Right lobe of liver (tissue), 6 donors: ENCODE measurements around the gene HSPB3. TPM values are rescaled to one million over a fixed set of nuclear protein-coding genes. Genes with fewer than 3 reads are reported as not detected.

Source experiments
- ATAC-seq, 4 donors: fragments of 200-7000 bp; cut with Tn5 transposase; one replicate each; pipeline ENCODE4 v1.9.1; 2020; ENCODE audit warnings: mild to moderate bottlenecking in 4 of 4, moderate library complexity in 4 of 4
- DNase-seq, 3 donors: peaks; one replicate each; pipeline ENCODE4 v3.0.0-alpha.2; 2020
- H3K27ac ChIP-seq, 3 donors: fragments of 200-600 bp; one replicate each; pipeline ENCODE4 v1.8.0; 2022
- H3K27me3 ChIP-seq, 2 donors: fragments of 200-600 bp; one replicate each; pipeline ENCODE4 v1.8.0; 2022
- H3K36me3 ChIP-seq, 4 donors: fragments of 200-600 bp; sonication (generic) in 1 of 4; one replicate each; pipeline versions ENCODE4 v1.5.1 to v1.8.0; 2017 to 2022; ENCODE audit warnings: control low read depth in 1 of 4
- H3K4me1 ChIP-seq, 4 donors: fragments of 200-600 bp; sonication (generic) in 1 of 4; one replicate each; pipeline versions ENCODE4 v1.5.1 to v1.8.0; 2017 to 2022; ENCODE audit warnings: control low read depth in 1 of 4
- H3K4me3 ChIP-seq, 3 donors: fragments of 200-600 bp; one replicate each; pipeline ENCODE4 v1.8.0; 2022
- H3K9me3 ChIP-seq, 4 donors: fragments of 200-600 bp; sonication (generic) in 1 of 4; one replicate each; pipeline versions ENCODE4 v1.5.1 to v1.8.0; 2017 to 2022; ENCODE audit warnings: control low read depth in 1 of 4
- POLR2A ChIP-seq: fragments of 450-650 bp; IDR thresholded peaks from one replicate; pipeline ENCODE4 v1.6.1; 2017; ENCODE audit warnings: antibody characterized with exemption, mild to moderate bottlenecking
- WGBS: methylation state at CpG from one replicate; pipeline ENCODE4 v1.1.6; 2018; ENCODE audit warnings: low coverage, low lambda C conversion rate; ENCODE audit not compliant: insufficient coverage; ENCODE audit errors: missing lambda C conversion rate; 5-methylcytosine and 5-hydroxymethylcytosine counted together
- intact Hi-C, 2 donors: fragments of 100-400 bp; cut with DNase I; formaldehyde crosslinking; loops; one replicate each; pipeline versions ENCODE4 v1.11.2 to v1.14.1; 2022
- long read RNA-seq: library from polyadenylated mRNA; unstranded; transcript quantifications from one replicate; pipeline ENCODE4 v2.0.0, GENCODE V29; 2019
- total RNA-seq, 6 experiments: library from RNA; depleted of rRNA in 2 of 6; stranded (reverse); fragments of >200 nt in 2 of 6; fragmentation: NEBNext Ultra II Directional in 3 of 6; extraction: Animal tissue kit (Norgen Biotek cat#: 25700) in 3 of 6; gene quantifications; one replicate each; pipeline versions ENCODE4 v1.1.0 to v1.2.4, GENCODE V29; 2016 to 2023
- TF ChIP-seq, protein P1 (sequence below), 4 donors: fragments of 200-600 bp in 3 of 4; fragments of 450-650 bp in 1 of 4; IDR thresholded peaks; one replicate each; pipeline versions ENCODE4 v1.5.1 to v1.8.0; 2016 to 2022; ENCODE audit warnings: antibody characterized with exemption in 4 of 4, mild to moderate bottlenecking in 2 of 4
- donor health status: DM: no; HTN: yes; CAD: no.
- donor health status: DM: no; HTN: no; CAD: no.
- donor health status: DM: no; HTN: no; CAD: no.
- donor health status: DM: no; HTN: yes; CAD: no.
- donor health status: DM: no; HTN: yes; CAD: no.

Gene HSPB3, protein sequence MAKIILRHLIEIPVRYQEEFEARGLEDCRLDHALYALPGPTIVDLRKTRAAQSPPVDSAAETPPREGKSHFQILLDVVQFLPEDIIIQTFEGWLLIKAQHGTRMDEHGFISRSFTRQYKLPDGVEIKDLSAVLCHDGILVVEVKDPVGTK
- total RNA-seq, result under 1 TPM in 1 of 6 experiments, not detected in 5; 0.43 TPM
- long read RNA-seq, result 0 reads

DNA sequence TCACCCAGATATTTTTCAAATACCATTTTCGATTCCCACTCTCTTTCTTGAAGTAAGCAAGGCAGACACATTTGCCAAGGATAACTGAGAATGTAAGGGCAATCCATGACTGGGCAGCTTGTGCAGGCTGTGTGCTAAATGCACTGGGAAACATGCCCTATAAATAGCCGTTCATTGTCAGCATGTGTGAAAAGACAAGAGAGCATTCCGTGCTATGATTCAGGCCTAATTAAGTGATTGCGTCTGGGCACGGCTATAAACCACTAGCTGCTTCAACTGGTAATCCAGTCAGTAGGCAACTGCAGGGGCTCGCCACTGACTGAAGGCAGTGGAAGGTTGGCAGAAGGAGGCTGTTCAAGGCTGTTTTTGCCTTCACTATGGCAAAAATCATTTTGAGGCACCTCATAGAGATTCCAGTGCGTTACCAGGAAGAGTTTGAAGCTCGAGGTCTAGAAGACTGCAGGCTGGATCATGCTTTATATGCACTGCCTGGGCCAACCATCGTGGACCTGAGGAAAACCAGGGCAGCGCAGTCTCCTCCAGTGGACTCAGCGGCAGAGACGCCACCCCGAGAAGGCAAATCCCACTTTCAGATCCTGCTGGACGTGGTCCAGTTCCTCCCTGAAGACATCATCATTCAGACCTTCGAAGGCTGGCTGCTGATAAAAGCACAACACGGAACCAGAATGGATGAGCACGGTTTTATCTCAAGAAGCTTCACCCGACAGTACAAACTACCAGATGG lies at the start of gene HSPB3:
Gene HSPB3 (plus strand): TSS at position 287 of the 745 bp plus-strand sequence. CDS start 91 bp downstream, at position 378.
- intact Hi-C loops, result no loop called here
- TF ChIP-seq, protein P1, sequence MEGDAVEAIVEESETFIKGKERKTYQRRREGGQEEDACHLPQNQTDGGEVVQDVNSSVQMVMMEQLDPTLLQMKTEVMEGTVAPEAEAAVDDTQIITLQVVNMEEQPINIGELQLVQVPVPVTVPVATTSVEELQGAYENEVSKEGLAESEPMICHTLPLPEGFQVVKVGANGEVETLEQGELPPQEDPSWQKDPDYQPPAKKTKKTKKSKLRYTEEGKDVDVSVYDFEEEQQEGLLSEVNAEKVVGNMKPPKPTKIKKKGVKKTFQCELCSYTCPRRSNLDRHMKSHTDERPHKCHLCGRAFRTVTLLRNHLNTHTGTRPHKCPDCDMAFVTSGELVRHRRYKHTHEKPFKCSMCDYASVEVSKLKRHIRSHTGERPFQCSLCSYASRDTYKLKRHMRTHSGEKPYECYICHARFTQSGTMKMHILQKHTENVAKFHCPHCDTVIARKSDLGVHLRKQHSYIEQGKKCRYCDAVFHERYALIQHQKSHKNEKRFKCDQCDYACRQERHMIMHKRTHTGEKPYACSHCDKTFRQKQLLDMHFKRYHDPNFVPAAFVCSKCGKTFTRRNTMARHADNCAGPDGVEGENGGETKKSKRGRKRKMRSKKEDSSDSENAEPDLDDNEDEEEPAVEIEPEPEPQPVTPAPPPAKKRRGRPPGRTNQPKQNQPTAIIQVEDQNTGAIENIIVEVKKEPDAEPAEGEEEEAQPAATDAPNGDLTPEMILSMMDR (IDR thresholded peaks at IDR 0.05), result no peak
- no peak for TF ChIP-seq POLR2A
- ATAC-seq, result no peak
- DNase-seq, result no peak
- Histone ChIP-seq H3K27me3 (no peaks in the 10 kb centered on the region), H3K4me3 (no peak within 1 kb of the TSS), H3K36me3 (no peaks in the 10 kb centered on the region), H3K27ac (no peak within 1 kb of the TSS), H3K4me1 (no peaks in the 10 kb centered on the region), H3K9me3 (no peaks in the 10 kb centered on the region)
- 68% methylated on average over 11 of the region's 18 CpGs for WGBS

DNA sequence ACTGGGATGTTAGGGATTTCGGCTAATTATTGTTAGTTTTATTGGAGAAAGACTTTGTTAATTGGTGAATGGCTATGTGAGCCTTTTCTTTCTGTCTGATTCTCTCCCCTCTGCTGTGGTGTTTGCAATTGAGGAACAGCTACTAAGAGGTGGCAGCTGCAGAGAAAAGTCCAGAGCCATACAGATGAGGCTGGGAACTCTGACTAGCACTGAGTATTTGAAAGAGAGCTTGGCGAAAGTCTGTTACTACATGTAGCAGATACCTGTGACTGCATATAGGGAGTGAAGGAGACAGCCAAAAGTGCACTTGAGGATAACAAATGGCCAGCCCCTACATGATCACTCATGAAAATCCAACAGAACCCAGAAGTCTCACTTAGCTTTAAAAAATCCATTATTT lies 44.3 kb upstream of the HSPB3 start:
- Histone ChIP-seq H3K27me3 (no peaks in the 10 kb centered on the region), H3K9me3 (no peaks in the 10 kb centered on the region), H3K27ac (no peak overlapping the region), H3K36me3 (no peaks in the 10 kb centered on the region), H3K4me1 (no peaks in the 10 kb centered on the region), H3K4me3 (no peak overlapping the region)
- TF ChIP-seq POLR2A, result no peak
- TF ChIP-seq, protein P1 (IDR thresholded peaks at IDR 0.05), result no peak
- intact Hi-C loops, result loop anchor here (10.0 kb wide), 1 partner anchor 156 kb away; no protein-coding TSS in a partner anchor
- DNase-seq (no peak), ATAC-seq (no peak)
- WGBS, result 90% methylated on average over 2 of the region's 2 CpGs

DNA sequence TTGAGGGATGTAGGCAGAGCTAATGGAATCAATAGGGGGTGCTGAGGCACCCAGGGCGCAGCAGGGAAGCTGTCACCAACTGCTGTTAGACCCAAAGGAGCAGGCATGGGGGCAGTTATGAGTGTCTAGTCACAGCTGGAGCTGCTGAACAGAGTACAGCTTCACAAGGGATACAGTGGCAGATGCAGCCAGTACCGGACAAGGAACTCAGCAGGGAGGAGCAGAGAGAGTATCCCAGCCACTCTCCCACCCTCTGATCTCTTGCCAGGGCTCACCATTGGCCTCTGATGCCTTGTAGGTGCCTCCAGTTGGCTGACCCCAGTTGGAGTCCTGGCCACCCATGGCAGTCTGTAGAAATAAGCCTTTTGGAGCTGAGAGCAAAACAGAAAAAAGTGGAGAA lies 42.6 kb upstream of the HSPB3 start:
- no peaks in the 10 kb centered on the region for H3K27me3 ChIP-seq
- intact Hi-C loops, result loop anchor here (10.0 kb wide), 1 partner anchor 158 kb away; no protein-coding TSS in a partner anchor
- H3K9me3 ChIP-seq, result no peaks in the 10 kb centered on the region
- H3K36me3 ChIP-seq, result no peaks in the 10 kb centered on the region
- no peaks in the 10 kb centered on the region for H3K4me1 ChIP-seq
- whole genome bisulfite sequencing, result no CpG with 5 or more reads among the region's 2 CpGs
- H3K27ac ChIP-seq, result no peak overlapping the region
- DNase-seq (no peak), ATAC-seq (no peak)
- TF ChIP-seq POLR2A, result no peak
- TF ChIP-seq, protein P1 (IDR thresholded peaks at IDR 0.05), result no peak
- no peak overlapping the region for H3K4me3 ChIP-seq

DNA sequence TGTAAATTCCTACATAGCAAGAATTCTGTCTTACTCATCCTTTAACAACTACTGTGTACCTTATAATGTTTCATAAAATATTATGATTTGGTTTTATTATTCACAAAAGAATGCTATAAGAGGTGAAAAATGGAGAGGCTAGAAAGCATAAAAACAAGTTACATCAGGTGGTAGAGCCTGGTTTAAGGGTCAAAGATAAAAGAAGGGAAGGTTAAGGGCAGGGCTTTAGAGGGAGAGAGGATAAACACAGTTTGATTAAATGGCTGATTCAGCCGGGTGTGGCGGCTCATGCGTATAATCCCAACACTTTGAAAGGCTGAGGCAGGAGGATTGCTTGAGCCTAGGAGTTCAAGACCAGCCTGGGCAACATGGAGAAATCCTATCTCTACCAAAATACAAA lies 40.4 kb upstream of the HSPB3 start:
- no peaks in the 10 kb centered on the region for H3K4me1 ChIP-seq
- H3K27ac ChIP-seq, result no peak overlapping the region
- no peaks in the 10 kb centered on the region for H3K36me3 ChIP-seq
- TF ChIP-seq POLR2A, result no peak
- TF ChIP-seq, protein P1 (IDR thresholded peaks at IDR 0.05), result no peak
- intact Hi-C loops, result loop anchor here (10.0 kb wide), 1 partner anchor 160 kb away; no protein-coding TSS in a partner anchor
- no peak overlapping the region for H3K4me3 ChIP-seq
- no peak for ATAC-seq
- H3K27me3 ChIP-seq, result no peaks in the 10 kb centered on the region
- no peak for DNase-seq
- no peaks in the 10 kb centered on the region for H3K9me3 ChIP-seq
- 79% methylated on average over 3 of the region's 3 CpGs for WGBS
